ENCODE results near the gene RPL23. TPM values are rescaled to one million over a fixed set of nuclear protein-coding genes. Genes with fewer than 3 reads are reported as not detected.
A peak's percentile ranks its signal among the peaks of the same experiment; 100 is the strongest.

The RPL23 gene
- total RNA-seq, 2 donors from 2014 or later = 1,602 to 2,658 TPM

DNA sequence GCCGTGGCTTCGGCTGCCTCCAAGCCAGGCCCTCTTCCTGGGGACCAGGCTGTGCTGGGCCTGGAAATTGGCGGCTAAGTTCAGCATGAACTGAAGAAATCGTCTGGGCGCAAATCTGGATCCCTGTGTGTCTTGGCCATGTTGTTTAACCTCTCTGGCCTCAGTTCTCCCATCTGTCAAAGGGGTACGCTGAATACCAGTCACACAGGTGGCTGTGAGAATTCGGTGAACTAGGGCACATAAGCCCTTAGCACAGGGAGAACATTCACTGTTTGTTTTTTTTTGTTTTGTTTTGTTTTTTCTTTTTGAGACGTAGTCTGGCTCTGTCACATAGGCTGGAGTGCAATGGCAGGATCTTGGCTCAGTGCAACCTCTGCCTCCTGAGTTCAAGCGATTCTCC lies 35.3 kb upstream of the RPL23 start:
- H3K36me3 Mint-ChIP-seq = peaks cover 8 to 12% of the 10 kb centered on the region in 2 donors
- no peak for ATAC-seq
- H3K27ac Mint-ChIP-seq = peak overlapping the region in 1 of 2 donors; percentile 71
- no peak for DNase-seq (ENCODE audit: low spot score in 2 of 2)
- H3K9me3 Mint-ChIP-seq = no peaks in the 10 kb centered on the region

DNA sequence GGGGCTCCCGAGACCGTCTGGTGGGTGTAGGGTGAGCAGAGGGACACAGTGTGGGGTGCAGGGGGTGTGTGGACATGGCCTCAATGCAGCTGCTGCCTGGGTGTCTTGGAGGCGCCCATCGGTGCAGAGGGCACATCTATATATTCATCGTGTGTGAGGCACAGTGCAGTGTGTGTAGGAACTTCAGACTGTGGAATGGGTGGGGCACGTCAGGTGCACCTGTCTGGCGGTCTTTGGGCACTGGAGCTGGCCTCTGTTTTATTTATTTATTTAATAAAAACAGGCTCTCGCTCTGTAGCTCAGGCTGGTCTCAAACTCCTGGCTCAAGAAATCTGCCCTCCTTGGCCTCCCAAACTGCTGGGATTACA lies 33.1 kb upstream of the RPL23 start:
- DNase-seq (ENCODE audit: low spot score in 2 of 2) (no peak), ATAC-seq (no peak)
- Mint-ChIP-seq H3K9me3 (no peaks in the 10 kb centered on the region), H3K36me3 (peaks cover 9 to 27% of the 10 kb centered on the region in 2 donors), H3K27ac (peak overlapping the region; percentile 55 to 76)

DNA sequence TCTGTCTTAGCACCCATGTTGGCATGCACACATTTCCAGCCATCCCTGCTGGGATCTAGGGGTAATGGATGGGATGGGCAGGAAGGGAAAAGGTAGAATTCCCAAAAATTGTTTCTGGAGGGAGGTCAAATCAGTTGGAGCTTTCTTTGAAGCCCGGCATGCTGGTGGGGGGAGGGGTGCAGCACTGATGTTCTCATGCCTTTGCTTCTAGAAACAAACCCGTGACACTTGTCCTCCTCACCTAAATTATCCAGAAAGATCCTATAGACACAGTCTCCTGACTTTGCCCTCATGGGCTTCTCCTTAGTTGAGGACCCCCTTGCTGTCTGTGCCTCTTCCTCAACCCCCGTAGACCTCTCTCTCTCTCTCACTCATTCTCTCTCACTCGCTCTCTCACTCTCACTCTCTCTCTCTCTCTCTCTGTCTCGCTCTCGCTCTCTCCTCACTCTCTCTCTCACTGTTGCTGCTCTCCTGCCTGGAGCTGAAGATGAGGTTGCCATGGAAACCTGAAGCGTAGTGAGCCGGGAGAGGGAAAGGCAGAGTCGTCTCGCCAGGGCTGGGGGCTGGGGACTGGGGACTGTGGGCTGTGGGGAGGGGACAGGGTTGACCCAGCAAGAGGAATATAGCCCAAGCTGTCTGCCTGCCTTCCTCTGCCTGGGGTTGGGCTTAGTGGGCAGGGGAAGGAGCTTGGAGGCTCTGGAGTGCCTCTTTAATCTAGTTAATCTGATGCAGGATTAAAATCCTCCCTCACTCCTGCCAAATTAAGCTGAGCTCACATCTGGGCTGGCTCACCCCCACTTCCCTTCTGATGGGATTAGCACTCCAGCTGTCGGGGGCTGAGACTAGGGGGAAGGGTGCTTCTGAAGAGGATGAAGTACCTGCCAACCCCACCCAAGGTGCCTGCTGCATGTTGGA lies 32.5 kb upstream of the RPL23 start:
- H3K36me3 Mint-ChIP-seq = peaks cover 13 to 34% of the 10 kb centered on the region in 2 donors

DNA sequence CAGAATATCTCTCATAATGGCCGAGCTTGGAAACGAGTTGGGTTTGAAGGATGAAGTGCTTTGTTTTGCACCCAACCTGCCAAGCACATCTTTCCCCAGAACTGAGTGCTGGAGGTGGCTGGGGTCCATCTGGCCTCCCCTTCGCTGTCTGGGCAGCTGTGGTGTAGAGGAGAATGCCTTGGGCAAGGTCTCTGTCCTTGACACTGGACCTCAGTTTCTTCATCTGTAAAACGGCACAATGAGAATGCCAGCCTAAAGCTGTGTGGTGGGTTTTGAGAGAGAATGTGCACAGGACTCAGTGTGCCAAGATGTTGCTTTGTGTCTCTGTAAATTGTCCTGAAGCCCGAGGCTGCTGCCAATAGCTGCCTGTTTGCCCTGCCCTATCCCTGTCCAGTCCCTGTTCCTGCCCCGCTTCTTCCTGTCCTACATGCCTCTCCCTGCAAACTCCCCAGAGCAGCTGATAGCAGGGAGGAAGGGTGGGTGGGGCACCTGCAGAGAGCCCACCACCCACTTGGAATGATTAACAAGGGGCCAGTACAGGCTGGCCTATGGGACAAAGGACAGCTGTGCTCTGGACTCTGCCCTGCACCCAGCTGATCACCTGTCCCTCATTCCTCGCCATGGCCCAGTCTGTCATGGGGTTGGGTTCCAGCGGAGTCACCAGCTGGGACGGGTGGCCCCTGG lies 31.7 kb upstream of the RPL23 start:
- Mint-ChIP-seq H3K27ac (peak overlapping the region; percentile 55 to 76), H3K9me3 (no peaks in the 10 kb centered on the region), H3K36me3 (peaks cover 11 to 35% of the 10 kb centered on the region in 2 donors)
- no peak for ATAC-seq
- DNase-seq (ENCODE audit: low spot score in 2 of 2) = no peak

More for the DNA sequence above, 32.5 kb upstream of the RPL23 start:
- peak in 1 of 2 donors; percentile 5 for ATAC-seq
- Mint-ChIP-seq H3K9me3 (no peaks in the 10 kb centered on the region), H3K27ac (peak overlapping the region; percentile 7 to 76)
- DNase-seq (ENCODE audit: low spot score in 2 of 2) = no peak

DNA sequence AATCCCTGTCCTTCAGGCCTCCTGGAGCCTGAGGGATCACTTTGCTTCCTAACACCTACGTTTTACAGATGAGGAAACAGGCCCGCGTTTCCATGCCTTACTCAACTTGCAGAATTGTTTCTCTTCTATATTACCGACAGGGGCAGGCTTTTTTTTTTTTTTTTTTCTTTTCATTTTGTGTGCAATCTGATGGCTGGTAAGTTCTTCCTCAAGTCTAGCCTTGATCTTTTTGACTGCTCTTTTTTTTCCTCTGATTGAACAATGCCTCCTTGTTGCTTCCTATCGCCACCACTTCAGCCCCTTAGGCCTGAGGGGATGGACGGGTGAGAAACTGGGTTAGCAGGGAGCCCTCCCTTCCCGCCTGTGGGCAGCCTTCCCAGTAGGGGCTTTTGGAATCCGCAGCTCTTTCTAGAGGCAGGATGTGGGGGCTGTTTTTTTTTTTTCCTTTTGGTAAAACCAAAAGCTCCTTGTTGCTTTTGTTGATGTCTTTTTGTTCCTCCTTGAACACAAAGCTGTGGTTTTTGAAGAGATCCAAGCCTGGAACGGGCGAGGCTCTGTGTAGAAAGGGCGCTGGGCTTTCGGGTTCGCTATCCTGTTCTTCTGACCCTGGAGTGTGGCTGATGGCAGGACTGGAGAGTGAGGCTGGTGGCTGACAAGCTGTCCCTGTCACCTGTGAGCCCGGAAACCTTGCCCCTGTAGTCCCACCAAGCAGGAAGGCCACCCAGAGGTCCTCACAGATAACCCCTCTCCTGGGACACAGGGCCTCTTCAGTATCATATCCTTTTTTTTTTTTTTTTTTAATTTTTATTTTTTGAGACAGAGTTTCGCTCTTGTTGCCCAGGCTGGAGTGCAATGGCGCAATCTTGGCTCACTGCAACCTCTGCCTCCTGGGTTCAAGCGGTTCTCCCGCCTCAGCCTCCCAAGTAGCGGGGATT lies 30.3 kb upstream of the RPL23 start:
- H3K36me3 Mint-ChIP-seq = peaks cover 5 to 39% of the 10 kb centered on the region in 2 donors
- no peak for DNase-seq (ENCODE audit: low spot score in 2 of 2)
- peak overlapping the region; percentile 77 to 96 for H3K27ac Mint-ChIP-seq
- ATAC-seq = peak; percentile 25 to 57
- H3K9me3 Mint-ChIP-seq = no peaks in the 10 kb centered on the region

DNA sequence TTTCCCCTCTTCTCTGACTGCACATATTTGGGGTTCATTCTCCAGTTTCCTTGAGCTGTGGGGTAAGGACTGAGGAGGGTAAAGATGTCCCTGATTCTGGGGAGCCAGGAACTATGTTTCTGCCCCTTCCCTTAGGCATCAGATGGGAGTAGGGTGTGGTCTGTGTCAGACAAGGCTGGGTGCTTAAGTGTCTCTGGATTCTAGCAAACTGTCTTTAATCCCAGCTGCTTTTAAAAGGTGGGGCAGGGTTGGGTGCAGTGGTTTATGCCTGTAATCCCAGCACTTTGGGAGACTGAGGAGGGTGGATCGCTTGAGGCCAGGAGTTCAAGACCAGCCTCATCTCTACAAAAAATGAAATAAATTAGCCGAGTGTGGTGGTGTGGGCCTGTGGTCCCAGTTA lies 29.3 kb upstream of the RPL23 start:
- no peak for DNase-seq (ENCODE audit: low spot score in 2 of 2)
- ATAC-seq = no peak
- H3K27ac Mint-ChIP-seq = peak overlapping the region; percentile 77 to 96
- no peaks in the 10 kb centered on the region for H3K9me3 Mint-ChIP-seq
- H3K36me3 Mint-ChIP-seq = peaks cover 5 to 43% of the 10 kb centered on the region in 2 donors

DNA sequence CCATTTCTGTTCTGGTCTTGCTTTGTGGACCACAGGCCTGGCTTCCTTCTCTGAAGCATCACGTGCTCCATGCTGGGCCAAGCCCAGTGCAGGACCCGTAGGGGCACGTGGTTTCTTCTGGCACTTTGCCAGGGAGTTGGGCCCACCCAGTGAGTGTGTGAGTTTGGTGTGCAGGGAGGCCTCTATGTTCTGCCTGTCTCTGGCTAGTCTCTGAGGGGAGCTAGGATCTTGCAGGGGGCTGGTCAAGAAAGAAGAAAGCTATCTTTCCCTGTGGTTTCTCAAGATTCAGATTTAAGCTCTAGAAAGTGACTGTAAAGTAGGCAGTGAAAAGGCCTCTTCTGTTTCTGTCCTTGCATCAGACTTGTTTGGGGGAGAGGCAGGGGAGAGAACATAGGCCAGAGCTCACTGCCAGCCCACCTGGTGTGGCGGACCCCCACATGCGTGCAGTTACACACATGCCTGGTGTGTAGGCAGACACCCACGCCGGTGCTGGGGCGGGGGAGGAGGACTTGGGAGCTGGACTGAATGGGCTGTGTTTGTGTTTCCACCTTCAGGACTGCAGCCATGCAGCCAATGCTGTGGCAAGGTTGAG lies 28.2 kb upstream of the RPL23 start:
- Mint-ChIP-seq H3K27ac (peak overlapping the region; percentile 77 to 88), H3K9me3 (no peaks in the 10 kb centered on the region), H3K36me3 (peaks cover 5 to 44% of the 10 kb centered on the region in 2 donors)
- ATAC-seq (no peak), DNase-seq (ENCODE audit: low spot score in 2 of 2) (no peak)

DNA sequence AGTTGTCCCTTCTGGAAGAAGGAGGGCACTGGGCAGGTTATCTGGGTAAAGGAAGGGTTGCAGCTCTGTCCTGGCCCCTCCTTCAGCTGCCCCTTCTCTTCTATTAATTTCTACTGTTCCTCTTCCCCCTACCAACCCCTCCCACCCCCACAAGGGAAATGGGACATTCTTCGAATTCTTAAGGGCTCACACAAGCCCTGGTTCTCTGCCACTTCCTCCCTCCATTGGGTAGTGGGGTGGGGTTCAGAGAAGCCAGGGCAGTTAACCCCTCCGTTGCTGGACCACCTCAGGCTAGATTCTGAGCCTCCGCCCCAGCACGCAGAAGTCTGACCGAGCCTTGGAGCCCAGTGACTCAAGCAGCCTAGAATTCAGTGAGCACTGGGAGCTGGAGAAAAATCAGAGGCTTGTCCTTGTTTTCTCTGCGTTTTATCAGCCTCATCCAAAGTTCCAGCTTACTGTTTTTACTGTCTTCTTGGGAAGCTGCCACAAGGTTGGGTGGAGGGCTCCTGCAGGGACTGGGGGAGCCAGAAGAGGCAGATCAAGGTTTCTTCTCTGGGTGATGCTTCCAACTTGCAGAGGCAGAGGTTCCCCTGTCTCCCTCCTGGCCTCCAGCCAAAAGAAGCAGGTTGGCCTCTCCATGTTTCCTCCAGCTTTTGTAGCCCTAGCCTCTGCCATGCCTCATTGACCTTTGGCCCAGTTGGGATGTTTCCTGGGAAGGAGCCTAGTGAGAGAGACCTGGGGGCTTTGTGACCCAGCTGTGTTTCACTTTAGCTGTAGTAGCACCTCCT lies 26.6 kb upstream of the RPL23 start:
- H3K36me3 Mint-ChIP-seq = peaks cover 5 to 44% of the 10 kb centered on the region in 2 donors
- DNase-seq (ENCODE audit: low spot score in 2 of 2) (no peak), ATAC-seq (no peak)
- H3K27ac Mint-ChIP-seq = peak overlapping the region; percentile 75 to 77
- H3K9me3 Mint-ChIP-seq = no peaks in the 10 kb centered on the region

DNA sequence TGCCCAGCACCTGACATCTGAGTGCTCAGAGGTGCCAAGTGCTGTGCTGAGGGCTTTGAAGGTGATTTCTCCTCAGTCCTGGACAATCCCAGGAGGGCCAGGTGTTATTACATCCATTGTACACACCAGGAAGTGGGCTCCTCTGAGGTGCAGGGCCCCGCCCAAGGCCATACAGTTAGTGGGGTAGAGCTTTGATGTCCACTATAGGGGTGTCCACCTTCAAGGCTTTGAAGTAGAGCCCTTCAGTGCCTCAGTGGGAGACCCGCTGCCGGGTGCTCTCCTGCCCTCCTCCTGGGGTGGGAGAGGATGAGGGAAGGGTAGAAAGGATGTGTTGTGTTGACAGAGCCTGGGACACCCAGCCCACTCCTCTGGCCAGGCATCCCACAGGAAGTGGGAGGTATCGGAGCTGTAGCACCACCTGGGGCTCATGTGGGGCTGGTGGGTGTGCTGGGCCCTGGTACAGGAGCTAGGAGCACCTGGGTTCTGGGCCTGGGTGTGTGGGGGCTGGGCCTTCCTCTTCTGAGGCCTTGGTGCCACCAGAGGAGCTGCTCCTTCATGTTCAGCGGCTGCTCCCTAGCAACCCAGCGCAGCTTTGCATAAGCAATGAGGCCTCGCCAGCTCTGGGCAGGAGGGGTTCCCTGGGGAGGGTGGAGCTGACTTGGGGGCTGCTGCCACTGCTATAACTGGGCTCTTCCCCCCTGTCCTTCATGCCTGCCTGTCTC lies 23.8 kb upstream of the RPL23 start:
- H3K9me3 Mint-ChIP-seq = no peaks in the 10 kb centered on the region
- DNase-seq (ENCODE audit: low spot score in 2 of 2) = no peak
- peak; percentile 20 to 28 for ATAC-seq
- peak overlapping the region; percentile 50 to 81 for H3K27ac Mint-ChIP-seq
- peaks cover 5 to 29% of the 10 kb centered on the region in 2 donors for H3K36me3 Mint-ChIP-seq

DNA sequence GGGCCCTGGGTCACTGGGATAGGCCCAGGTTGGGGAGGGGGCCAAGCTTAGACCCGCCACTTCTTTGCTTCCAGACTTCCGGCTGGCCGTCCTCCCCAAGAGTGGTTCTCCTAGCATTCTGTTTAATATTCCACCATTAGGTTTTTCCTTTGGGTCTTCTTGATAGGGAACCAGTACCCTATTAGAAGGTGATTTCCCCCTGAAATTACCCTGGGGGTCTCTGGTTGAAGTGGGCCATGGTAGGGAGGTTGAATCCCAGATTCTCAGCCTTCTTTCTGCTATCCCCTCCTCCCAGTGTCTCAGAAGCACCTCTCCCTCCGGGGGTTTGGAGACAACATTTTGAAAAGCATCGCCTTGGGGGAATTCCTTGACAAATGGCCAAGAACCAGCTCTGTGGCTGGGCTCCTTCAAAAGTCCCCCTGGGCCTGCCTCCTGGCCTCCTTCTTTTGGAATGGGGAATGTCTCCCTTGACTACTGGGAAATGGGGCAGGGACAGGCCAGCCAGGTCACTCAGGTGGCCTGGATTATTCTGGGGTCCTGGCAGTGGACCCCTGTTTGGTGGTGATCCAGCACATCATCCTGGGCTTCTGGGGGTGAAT lies 22.1 kb upstream of the RPL23 start:
- ATAC-seq (no peak), DNase-seq (ENCODE audit: low spot score in 2 of 2) (no peak)
- H3K27ac Mint-ChIP-seq = peak overlapping the region; percentile 44 to 72
- H3K36me3 Mint-ChIP-seq = peaks cover 13 to 17% of the 10 kb centered on the region in 2 donors
- no peaks in the 10 kb centered on the region for H3K9me3 Mint-ChIP-seq

DNA sequence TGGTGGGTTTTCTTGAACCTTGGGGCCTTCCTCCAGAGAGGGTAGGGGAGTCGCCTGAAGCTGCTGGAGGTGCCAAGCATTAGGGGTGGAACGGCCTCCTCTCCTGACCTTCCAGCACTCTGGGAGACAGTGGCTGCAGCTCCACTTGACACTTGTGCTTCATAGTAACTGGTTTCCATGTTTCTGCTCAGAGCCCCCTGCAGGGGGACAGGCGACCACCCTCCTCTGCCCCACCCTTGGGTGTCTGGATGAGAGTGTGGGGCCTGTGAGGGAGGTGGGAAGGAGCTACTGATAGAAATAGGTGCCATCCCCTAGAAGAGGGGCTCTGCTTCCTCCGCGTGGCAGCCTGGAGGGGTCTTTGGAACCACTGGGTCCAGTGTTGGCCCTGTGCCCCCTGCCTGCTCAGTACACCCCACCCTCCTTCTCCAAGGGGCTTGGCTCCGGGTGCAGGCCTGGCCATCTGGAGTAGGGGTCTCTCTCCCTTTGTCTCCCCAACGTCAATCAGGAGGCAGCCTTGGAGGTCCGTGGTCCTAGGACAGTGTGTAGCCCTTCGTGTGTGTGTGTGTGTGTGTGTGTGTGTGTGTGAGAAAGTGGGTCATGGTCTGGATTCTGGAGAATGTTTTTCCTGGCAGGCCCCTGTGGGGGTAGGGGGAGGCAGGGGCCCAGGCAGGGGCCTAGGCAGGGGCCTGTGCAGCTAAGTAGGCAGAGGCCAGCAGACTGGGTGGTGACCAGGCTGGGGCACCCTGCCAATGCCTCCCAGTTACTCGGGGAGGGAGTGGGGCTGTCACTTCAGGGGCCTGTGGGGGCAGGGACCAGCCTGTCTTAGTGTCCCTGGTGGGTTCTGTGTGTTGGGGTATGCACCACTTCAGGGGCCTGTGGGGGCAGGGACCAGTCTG lies 21.2 kb upstream of the RPL23 start:
- ATAC-seq (no peak), DNase-seq (ENCODE audit: low spot score in 2 of 2) (no peak)
- no peaks in the 10 kb centered on the region for H3K9me3 Mint-ChIP-seq
- peak overlapping the region; percentile 65 to 72 for H3K27ac Mint-ChIP-seq
- peaks cover 14 to 18% of the 10 kb centered on the region in 2 donors for H3K36me3 Mint-ChIP-seq

DNA sequence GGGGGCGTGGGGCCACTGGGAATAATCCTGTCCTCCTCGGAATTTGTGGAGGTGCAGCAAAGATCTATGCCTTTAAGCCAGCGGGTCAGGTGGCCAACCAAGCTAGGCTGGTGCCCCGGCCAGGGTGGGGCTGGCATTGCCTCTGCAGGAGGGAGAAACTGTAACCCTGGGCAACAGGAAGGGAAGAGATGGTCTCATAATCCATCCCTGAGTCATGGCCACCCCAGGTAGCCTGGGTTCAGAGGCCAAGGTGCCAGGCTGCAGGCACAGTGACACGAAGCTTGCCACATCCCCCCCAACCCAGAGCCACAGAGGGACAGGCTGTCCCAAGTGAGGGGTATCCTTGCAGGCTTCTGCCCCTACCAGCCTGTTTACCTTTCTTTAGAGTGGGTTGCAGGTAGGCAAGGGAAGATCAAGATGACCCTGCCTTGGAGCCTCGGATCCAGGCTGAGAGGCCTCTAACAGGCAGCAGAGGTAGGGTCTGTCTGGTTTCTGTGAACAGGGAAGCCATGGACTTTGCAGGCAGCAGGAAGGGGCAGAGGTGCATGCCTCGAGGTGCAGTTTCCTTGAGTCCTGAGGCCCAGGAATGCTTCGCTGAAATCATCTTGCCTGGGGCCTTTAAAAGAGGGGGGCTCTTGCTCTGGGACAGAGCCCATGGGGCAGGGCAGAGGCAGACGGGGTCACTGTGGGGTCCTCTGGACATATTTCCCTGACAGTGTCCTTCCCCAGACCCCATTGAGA lies 20.3 kb upstream of the RPL23 start:
- Mint-ChIP-seq H3K27ac (peak overlapping the region; percentile 20 to 65), H3K9me3 (no peaks in the 10 kb centered on the region), H3K36me3 (peaks cover 10 to 19% of the 10 kb centered on the region in 2 donors)
- ATAC-seq (no peak), DNase-seq (ENCODE audit: low spot score in 2 of 2) (no peak)

DNA sequence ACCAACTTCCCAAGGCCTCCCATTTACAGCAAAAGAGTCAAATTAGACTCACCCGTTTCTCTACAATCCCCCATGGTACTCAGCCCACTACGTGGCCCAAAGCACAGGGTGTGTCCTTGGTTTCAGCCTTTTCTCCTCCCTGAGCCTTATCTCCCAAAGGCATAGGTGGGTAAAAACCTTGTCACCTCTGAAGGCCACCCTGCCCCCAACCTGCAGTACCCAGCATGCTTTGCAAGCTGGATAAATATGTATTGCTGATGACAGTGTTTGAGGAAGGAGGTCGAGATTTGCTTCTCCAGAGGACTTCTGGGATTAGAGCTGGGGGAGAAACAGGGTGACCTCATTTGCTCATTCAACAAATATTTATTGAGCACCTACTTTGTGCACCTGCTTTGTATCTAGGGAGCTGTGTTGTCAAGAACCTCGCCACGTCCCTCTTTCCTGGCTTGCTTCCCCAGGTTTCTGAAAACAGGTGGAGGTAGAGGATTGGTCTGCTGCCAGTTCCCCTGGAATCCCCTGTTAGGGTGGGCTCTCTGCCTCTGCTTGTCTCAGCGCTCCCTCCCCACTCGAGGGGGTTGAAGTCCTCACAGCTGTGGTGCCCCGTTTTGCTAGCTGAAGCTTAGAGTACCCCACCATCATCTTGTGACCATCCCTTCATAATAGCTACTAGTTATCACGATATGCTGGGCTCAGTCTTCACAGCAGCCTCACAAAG lies 19.3 kb upstream of the RPL23 start:
- Mint-ChIP-seq H3K36me3 (peaks cover 6 to 19% of the 10 kb centered on the region in 2 donors), H3K9me3 (no peaks in the 10 kb centered on the region), H3K27ac (peak overlapping the region; percentile 33 to 98)
- ATAC-seq (no peak), DNase-seq (ENCODE audit: low spot score in 2 of 2) (no peak)

All from activated naive CD4-positive, alpha-beta T cell treated with anti-CD3 and anti-CD28 coated beads, Interleukin-2, amount 50 U/mL, for 72 hours (primary cell).